ENCODE measurements around the gene MIGA1.
"Not testable (repeated sequence)": the region's sequence is repeated elsewhere in the genome, so short reads cannot be mapped to it uniquely, and the experiment has no call there.

MIGA1 gene

DNA sequence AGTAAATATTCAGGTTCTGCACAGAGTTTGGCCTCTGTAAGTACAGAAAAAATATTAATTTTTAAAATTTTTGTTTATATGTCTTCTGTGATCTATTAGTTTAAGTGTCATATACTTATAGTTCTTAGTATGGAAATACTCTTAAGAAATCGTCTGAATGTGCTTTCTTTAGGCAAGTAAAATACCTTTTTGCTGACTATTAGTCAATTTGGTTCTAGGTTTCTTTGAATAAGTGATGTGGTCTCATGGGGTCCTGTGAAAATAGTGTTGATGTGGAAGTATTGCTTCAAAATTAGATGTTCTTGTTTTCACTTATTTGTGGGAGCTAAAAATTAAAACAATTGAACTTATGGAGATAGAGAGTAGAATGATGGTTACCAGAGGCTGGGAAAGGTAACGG is 23.9 kb downstream of the MIGA1 start:
- DNase-seq = no peak

DNA sequence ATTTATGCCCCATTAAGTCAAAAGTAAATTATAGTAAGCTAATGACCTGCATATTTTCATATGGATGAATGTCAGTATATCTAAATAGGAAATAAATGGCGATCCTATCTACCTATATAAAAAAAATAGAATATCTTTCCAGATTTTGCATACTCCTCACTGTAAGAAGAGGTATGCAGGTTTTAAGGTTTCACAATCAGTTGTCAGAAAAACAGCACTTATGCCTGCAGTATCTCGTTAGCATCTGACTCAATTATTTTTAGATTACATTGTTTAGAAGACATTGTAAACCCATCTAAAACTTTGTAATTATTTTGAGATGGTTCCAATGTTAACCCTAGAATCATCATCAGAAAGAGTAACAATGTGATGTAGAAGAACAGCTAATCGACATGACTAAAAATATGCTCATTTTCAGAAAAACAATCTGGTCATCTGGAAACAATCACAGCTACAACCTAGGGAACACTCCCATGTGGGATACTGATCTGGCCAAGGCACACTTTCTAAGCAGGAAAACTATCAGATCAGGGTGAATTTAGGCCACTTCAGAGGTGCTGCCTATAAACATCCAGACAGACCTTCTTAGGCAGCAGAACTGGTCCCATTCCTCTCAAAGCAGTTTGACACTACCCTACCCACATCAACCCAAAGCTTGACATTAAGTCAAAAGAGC is 30.5 kb downstream of the MIGA1 start:
- not testable (repeated sequence) for DNase-seq

DNA sequence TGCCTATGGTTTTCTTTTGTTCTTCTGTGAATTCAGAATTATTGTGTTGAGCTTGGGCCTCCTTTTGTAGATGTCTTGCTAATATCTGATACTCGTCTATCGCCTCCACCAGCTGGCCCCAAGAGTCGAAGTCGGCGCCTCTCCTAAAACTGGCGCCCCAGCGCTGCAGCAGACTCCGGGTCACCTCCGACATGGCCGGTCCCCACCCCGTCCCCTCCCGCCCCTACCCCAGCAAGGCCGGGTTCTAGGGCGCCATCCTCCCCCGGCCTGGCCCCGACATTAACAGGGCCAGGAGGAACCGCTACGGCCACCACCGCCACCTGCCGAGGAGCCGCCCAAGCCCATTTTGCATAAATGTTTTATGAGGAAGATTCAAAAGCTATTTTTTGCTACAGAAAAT is 32.1 kb downstream of the MIGA1 start:
- not testable (repeated sequence) for DNase-seq

DNA sequence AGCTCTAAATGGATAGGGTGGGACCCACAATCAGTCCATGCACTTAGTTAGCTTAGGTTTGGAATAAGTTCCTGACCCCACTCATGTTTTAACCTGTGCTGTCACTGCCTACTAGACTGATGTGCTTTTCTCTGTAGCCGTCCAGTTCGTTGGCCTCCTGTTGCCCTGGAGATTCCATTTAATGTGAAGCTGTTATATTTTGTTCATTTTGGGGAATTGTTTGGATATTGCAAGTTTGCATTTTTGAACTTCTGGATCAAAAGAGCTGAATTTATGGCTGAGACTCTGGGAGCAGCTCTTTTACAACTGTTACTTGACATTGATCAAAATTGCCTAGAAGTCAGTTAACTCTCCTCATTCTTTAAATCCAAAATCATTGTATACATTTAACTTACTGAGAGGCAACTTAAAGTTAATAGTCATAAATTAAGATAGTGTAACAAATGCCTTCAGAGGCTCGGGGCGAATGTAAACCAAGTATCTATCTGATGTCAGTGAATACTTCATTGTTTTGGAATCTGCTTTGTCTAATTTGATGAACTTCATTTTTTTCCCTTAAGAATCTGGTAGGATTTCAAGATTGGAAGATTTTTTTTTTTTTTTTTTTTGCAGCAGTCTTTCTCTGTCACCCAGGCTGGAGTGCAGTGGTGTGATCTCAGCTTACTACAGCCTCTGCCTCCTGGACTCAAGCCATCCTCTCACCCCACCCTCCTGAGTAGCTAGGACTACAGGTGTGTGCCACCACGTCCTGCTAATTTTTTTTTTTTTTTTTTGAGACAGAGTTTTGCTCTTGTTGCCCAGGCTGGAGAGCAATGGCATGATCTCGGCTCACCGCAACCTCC is 38.1 kb downstream of the MIGA1 start:
- DNase-seq = no peak

DNA sequence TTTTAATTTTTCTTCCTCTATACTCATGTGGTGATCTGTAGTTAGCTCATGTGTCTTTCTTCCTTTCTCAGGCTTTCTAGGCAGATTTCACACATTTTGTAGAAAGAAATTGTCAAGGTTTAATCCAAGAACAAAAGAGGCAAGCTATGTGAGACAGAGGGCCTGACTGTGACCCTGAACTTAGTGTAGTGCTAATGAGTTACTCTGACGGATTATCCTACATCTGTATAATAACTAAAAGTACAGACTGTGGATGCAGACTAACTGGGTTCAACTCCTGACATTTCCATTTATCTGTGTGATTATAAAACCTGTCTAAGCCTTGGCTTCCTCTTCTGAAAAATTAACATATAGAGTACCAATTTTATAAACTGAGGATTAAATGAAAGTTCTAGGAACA is 40.7 kb downstream of the MIGA1 start:
- DNase-seq = no peak

DNA sequence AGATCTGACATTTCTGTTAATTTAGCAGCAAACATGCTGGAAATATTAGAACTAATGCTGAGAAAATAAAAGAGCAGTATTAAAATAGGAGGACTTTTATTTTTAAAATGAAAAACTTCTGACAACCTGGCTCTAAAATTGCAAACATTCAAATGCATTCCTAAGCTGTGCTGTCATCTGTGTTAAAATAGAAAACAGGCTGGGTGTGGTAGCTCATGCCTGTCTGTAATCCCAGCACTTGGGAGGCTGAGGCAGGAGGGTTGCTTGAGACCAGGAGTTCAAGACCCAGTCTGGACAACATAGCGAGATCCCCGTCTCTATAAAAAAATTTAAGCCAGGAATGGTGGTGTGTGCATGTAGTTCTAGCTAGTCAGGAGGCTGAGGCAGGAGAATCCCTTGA is 44.6 kb downstream of the MIGA1 start:
- DNase-seq = no peak

DNA sequence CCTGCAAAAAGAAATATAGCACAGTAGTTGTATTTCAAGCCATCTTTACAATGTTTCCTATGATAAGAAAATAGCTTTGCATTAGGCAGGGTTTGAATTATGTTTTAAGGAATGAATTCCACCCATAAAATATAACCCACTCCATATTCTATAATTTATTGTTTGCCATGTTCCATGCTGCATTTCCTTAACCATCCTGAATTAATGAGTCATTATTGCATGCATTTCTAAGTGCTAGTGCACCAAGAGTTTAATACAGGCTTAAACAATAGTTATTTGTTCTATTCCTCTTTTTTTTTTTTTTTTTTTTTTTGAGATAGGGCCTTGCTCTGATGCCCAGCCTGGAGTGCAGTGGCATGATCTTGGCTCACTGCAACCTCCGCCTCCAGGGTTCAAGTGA is 45.2 kb downstream of the MIGA1 start:
- no peak for DNase-seq

DNA sequence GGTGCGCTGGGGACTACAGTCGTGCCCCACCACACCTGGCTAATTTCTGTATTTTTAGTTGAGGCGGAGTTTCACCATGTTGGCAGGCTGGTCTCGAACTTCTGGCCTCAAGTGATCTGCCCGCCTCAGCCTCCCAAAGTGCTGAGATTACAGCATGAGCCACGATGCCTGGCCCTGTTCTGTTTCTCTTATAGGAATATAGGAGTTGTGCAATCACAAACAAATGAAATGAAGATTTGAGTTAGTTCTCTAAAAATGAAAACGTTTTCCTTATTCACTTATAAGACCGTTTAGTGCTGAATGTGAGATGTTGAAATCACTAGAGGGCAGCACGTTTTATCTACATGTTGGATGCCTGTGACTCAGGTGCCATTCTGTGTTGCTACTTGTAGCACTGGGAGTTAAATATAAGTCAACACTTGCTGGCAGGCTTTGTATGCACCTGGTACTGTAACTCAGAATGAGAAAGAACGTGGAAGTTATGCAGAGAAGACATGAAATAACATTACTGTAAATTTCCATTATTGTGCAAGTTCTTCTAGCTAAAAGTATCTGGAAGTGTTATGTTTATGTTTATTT is 45.8 kb downstream of the MIGA1 start:
- no peak for DNase-seq

DNA sequence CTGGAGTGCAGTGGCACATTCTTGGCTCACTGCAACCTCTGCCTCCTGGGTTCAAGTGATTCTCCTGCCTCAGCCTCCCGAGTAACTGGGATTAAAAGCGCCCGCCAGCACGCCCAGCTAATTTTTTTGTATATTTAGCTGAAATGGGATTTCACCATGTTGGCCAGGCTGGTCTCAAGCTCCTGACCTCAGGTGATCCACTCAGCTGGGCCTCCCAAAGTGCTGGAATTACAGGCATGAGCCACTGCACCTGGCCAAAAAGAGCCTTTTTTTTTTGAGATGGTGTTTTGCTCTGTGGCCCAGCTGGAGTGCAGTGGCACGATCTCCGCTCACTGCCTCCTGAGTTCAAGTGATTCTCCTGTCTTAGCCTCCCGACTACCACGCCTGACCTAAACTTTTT is 47.4 kb downstream of the MIGA1 start:
- DNase-seq = not testable (repeated sequence)

DNA sequence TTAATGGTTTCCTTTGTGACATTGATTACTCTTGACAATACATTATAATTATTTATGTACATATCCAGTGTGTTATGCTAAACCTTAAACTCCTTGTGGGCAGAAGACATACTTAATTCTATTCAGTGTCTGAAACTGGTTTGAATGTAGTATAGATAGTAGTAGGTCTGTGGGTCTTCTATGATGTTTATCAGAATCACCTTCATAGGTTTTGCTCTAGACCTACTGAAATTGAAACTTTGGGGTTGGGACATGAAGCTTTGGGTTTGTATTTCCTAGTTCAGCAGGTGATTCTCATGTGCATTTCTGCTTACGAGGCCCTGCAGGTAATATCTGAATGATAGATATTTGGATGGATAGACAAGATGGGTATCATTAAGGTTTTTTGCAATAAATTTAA is 48.6 kb downstream of the MIGA1 start:
- no peak for DNase-seq

DNA sequence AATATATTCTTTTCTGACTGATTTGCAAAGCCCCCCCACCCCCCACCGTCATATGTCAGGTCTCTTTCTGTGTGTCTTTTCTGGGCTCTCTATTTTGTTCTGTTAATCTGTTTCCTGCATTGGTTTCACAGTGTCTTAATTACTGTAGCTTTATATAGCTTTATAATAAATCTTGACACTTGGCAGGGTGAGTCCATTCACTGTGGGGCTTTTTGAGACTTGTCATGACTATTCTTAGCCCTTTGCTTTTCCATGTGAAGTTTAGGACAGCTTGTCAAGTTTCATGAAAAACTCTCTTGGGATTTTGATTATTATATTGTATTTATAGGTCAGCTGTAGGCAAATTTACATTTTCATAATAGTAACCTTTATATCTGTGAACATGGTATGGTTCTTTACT is 50.4 kb downstream of the MIGA1 start:
- DNase-seq = no peak

DNA sequence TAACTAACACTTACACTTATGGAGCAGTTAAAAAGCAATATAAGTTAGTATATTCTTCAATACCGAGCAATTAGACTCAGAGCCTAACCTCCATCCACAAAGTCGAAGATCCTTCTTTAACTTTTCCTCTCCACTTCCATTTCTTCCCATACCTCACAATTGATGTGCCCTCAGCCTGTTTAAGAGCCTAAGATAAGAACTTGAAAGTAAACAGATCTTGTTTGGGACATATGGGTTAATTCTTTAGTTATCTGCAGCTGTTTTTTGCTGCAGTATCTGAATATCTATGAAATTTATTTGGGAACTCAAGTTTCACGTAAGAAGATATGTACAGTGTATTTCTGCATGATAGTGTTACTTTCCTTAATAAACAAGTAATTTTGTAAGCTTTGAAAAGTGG is 51.5 kb downstream of the MIGA1 start:
- no peak for DNase-seq

DNA sequence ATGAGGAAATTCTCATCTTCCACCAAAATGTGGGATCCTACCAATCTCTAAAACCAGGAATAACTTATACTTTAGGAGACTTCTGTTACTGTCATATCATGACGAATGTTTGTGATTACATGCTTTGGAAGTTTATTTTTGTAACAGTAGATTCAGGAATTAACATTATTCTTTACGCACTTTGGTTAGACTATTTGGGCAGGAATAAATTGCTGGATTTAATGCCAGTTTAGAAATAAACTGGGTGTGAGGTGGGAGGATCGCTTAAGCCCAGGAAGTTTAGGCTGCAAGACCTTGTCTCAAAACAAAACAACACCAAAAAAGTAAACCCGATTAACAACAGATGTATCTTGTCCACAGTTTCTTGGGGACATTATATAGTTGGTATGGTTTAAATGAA is 52.1 kb downstream of the MIGA1 start:
- no peak for DNase-seq

DNA sequence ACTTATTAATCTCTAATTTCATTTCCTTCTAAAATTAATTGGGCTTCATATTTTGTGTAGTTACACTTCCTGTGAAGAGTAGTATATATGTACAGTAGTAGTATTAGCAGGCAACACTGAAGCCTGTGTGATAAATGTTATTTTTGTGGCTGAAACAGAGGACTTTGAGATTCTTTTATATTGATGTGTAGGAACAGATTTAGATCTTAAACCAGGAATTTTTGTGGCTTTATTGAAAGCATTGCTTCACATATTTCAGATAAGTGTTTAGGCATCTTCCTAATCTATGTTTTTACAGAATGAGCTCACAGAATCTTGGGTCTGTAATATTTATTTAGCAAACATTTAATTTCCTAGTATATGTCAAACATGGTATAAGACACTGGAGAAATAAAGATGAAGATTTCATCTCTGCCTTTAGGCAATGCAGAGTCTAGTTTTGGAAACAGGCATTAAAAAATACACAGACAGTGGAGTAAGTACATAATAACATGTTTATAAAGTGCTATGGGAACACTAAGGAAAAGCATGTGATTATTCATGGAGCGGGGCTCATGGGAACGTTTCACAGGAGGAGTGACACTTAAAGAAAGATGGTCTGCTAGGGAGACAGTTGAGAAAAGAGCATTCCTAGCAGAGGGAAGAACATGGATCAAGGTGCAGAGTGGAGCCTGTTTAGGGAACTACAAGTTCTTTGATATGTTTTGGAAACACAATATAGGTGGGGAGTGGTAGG is 52.7 kb downstream of the MIGA1 start:
- DNase-seq = no peak

DNA sequence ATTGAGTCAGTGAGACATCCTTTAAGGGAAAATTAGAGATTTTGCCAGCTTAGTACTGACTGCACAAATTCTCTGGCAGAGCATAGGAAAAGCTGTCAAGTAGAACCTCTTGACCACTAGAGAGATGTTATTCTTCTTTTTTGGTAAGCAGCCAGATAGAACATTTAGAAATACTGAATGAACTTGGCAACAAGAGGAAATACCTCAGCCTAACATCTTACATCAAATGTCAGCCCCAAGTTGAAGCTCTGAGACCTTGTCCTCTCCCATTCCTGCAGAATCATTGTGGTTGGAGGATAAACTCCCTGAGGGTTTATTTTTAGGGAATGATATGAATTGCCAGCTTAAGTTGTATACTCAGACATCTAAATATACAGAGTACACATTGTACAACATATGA is 53.5 kb downstream of the MIGA1 start:
- DNase-seq = no peak

DNA sequence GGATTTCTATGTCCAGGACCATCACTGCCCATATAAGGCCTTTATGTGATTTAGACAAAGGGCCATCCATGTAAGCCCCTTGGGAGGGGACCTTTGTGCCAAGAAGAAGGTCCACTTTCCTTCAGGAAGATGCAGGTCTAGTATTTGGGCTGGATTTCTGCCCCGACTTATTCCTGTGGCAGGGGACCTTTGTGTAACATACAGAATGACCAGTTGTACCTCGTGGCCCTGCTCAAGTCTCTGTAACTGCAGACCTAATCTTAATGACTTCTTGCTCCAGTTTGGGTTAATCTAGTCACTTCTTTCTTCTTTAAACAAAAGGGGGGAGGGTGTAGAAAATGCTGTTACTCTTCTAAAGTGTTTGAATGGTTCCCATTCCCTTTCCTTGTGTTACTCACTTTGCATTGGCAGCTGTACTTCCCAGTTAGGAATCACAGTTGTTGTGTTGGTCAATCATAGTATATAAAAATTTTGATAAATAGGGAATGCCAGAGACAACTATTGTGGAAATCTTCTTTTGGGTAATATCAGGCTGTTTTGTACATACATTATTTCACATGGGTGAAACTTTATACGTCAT is 54.2 kb downstream of the MIGA1 start:
- DNase-seq = no peak

DNA sequence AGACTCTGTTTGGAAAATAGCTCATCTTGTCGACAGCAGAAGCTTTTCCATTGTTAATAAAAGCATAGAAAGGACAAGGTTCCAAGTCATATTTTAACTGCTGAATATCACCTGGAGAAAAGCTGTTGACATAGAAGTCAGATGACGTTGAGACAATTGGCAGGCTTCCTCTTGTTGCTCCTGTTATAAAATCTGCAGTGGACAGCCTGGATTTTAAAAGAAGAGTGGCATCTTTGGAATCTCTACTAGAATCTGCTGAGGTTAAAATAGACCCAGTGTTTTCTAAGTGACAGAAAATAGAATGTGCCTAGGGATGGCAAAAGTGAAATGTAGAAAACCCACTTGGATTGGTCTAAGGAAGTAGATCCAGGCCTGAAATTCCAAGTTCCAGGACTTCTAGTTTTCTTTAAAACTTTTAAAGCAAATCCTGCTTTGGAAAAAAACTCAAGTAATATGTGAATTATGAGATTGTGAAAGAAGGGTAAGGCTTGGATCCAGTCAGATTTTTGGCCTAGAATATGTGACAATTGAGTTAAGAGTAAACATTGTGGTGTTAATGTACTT is 55.4 kb downstream of the MIGA1 start:
- no peak for DNase-seq

DNA sequence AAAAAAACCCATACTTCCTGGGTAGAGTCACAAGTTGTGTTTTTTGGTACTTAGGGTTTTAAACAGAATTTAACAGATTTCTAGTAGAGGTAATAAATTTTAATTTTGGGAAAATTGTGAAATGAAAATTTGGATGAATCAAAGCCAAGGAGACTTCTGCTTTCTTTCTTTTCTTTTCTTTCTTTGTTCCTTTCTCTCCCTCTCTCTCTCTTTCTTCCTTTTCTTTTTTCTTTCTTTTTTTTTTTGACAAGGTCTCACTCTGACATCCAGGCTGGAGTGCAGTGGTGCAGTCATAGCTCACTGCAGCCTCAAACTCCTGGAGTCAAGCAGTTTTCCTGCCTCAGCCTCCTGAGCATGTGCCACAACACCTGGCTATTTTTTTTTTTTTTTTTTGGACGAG is 62.1 kb downstream of the MIGA1 start:
- DNase-seq = no peak

DNA sequence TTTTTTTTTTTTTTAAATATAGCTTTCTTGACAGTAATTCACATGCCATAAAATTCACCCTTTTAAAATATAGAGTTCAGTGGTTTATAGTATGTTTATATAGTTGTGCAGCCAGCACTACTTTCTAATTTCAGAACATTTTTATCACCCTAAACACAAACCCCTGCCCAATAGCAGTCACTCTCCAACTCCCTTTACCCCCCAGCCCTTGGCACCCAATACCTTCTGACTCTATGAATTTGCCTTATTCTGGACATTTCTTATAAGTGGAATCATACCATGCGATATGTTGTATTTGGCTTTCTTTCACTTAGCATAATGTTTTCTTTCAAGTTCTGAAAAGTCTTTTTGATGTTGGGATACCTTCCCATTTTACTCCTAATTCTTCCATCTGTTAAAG is 66.5 kb downstream of the MIGA1 start:
- no peak for DNase-seq

DNA sequence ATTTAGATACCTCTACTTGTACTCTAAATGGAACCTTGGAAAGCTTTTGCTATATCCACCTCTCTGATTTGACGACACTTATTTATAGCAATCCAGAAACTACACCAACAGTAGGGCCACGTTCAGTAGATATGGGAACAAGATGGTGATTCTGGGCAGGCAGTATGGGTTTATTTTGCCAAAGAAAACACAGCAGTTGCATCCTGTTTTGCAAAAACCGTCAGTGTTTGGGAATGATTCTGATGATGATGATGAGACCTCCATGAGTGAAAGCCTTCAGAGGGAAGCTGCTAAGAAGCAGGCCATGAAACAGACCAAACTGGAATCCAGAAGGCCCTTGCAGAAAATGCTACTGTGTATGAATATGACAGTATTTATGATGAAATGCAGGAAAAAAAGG is 67.5 kb downstream of the MIGA1 start:
- DNase-seq = no peak

DNA sequence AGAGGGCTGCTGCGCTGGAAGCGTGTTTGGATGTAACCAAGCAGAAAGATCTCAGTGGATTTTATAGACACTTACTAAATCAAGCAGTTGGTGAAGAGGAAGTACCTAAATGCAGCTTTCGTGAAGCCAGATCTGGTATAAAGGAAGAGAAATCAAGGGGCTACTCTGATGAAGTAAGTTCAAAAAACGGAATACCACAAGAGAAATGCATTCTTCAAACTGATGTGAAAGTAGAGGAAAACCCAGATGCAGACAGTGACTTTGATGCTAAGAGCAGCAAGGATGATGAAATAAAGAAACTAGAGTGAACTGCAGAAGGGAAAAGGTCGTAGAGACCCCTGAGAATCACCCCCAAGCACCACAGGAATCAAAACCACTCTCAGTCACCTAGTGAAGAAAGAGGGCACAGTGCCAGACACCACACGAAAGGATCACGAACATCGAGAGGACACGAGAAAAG is 68.2 kb downstream of the MIGA1 start:
- DNase-seq = no peak

DNA sequence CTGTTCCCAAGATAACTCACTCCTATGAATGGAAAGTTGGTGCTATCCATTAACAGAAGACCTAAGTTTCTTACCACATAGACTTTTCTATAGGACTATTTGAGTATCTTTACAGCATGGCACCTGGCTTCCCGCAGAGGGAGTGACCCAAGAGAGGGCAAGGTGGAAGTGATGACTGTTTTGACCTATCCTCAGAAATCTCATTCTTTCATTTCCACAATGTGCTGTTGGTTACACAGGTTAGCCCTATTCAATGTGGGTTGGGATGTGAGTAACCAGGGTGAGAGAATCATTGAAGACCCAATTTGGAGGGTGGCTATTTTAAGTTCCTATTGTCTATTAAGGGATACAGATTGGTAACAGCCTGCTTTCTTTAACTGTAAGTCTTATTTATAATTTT is 70.6 kb downstream of the MIGA1 start:
- DNase-seq = no peak

DNA sequence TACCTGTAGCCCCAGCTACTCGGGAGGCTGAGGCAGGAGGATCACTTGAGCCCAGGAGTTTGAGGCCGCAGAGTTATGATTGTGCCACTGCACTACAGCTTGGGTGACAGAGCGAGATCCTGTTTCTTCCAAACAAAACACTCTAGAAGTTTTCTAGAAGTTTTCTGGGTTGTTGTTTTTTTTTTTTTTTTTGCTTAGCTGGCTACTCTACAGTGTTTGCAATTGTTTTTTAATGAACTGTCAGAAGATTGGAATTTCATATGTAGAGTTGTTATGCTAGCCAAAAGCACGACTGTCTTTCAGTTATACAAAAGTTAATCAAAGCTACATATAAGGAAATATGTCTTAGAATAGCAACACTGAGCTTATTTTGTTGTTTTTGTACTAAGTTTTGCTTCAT is 78.1 kb downstream of the MIGA1 start:
- DNase-seq = no peak
